Stimulated activated CD4-positive, alpha-beta T cell treated with anti-CD3 and anti-CD28 coated beads, TNF-alpha, amount 100 ng/mL, for 48 hours (primary cell): ENCODE data around the gene ACTG2.

Source experiments
- DNase-seq, 3 donors: peaks; one replicate each; pipeline ENCODE4 v3.0.0-alpha.2; 2020; ENCODE audit warnings: low read depth in 3 of 3

Gene ACTG2

DNA sequence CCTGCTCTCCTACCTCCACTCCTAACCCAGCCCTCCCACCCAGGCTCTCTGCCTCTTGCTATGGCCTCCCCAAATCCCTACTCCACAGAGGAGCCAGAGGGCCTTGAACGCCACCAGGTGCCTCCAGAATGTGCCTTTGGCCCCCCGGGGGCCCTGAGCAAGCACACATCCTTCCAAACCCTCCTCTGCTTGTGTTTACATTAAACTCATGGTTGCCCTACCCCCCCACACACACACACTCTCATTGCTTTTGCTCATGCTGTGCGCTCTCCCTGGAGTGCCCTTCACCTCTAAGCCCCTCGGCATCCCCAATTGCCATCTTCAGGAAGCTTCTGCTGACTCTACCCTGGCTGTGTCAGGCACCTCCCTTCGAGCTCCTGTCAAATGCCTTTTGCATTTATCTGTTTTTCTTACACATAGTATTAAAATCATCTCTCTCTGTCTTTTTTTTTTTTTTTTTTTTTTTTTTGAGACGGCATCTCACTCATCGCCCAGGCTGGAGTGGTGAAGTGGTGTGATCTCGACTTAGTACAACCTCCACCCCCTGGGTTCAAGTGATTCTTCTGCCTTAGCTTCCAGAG lies 75.6 kb downstream of the ACTG2 start:
- no peak for DNase-seq

DNA sequence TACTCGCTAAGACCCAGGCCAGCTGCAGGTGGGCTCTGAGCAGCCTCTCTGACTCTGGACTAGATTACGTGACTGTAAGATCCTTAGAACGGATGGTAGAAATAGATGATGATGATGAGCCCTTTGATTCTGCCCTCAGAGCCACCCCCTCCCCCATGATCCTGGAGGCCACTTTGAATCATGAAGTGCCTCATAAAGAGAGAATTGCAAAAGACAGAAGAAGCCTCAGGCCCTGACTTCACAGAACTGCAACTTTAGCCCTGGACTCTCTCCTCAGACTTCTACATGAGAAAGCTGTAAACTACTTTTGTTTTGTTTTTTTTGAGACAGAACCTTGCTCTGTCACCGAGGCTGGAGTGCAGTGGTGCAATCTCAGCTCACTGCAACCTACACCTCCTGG lies 76.5 kb downstream of the ACTG2 start:
- DNase-seq: no peak
